HG03432 (cell line): Measurements from ENCODE around the gene CCDC192.
A peak's percentile ranks its signal among the peaks of the same experiment; 100 is the strongest.

ENCODE experiments used
- ATAC-seq: cut with Tn5 transposase; IDR thresholded peaks from one replicate; pipeline ENCODE4 v1.9.1; 2021; ENCODE audit warnings: mild to moderate bottlenecking, moderate library complexity; ENCODE audit not compliant: unreplicated experiment

CCDC192 gene

DNA sequence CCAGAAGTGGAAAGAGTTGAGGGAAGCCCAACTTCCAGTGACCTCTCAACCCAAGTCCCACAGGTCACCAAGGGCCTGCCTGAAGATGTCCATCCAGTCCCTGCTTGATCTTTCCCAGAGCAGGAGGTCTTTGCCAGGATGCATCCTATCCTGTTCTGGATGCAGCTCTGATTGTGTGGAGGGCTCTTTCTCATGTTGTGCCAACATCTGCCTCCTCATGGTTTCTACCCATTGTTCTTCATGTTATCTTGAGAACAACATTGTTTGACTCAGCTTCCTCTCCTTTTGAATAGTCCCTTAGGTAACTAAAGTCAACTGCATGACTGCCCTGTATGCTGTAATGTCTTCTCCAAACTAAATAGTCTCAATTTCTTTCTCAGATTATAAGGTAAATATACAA is 169.3 kb downstream of the CCDC192 start:
- ATAC-seq: no peak

DNA sequence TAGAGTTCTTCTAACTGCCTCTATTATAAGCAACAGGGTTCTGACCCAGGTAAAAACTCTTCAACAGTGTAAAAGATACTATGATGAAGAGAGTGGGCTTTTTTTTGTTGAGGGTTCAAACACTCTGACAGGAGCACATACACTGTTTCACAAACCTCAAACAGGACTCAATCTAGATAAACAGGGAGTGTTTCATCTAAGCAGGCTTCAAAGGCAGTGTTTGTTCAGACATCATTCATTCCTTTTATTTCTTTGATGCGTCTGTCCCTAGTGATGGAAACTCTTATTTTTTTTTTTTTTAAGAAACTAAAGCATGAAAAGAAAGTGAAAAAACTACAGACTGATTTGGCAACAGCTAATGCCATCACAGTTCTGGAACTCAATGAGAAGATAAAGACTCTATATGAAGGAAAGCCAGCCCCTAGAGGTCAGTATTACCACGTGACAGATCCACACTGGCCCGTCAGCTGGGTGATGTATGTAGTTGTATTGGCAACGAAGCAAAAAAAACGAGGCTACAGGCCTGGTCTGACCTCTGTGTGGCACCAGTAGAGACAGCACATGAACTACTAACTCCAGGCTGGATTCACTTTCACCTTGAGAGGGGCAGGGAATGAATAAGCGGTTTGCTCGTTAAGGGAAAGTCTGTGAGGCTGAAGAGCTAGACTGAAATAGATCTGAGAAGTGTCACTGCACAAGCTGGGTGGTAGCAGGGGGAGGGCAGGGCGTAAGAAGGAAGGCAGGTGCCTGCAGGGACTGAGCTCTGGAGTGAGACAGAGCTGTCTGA is 172.2 kb downstream of the CCDC192 start:
- peak; percentile 90 for ATAC-seq

DNA sequence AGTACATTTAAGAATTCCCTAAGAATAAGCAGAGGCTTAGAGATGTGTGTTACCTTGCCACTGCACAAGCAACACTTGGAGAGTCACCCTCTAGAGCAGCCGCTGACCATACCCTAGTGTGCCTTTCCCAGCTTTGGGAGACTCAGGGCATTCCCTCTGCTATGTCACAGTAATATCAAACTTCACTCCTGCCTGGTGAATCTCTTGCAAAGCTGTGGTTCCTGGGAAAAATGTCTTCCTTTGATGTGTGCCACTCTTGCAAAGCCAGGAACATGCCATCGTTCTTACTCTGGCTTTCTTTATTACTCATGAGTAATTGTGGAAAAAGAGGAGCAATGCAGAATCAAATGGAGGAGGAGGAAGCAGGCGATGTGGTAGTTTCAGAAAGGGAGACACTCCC is 173.2 kb downstream of the CCDC192 start:
- ATAC-seq: no peak

DNA sequence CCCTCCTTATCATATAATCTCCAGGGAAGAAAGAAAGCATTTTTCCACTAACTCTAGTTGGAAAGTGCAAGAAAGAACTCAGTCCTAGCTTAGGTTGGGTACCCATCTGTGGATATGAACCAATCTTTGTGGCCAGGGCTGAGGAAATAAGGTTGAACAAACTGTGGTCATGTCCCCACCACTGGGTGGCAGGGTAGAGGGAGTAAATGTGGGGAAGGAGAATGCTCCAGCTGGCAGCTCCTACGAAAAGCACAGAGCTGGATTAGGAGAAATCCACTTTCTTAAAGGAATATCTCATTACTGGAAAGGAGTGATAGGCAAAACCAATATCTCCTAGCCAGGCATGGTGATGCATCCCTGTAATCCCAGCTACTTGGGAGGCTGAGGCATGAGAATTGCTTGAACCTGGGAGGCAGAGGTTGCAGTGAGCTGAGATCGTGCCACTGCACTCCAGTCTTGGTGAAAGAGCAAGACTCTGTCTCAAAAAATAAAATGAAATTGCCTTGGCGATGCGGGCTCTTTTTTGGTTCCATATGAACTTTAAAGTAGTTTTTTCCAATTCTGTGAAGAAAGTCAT is 175.1 kb downstream of the CCDC192 start:
- no peak for ATAC-seq

DNA sequence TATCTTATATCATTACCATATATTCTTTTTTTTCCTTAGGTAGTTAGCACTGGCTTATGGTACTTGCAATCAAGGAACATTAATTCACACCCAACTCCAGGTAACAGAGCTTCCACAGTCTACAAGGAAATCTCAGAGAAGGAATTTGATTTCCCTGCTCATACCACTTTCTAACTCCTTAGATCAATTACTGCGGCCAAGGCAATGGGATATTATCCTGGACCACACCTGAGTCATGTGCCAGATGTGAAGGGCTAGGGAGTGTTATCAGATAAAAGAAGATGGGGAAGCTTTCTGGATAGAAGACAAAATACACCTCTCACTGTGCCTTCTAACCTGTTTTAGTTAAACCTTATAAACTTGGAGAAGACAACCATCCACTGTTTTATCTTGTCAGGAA is 181.2 kb downstream of the CCDC192 start:
- ATAC-seq: no peak

DNA sequence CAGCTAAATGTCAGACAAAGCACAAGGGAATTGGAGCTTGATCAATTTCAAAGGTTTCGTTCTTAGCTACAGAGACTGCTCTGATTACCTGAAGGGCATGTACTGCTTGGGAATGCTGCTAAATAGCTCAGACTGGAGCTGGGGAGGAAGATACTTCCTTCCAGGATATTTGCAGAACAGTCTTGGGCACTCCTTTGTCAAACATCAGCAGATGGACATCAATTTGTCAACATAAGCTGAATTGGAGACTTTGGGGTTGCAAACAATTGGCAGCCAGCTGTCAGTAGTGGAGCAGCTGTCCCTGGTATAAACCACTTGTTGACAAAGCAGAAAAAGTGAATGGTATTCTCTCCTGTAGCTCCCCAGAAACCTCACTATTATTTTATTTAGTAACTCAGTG is 182.0 kb downstream of the CCDC192 start:
- ATAC-seq: no peak

DNA sequence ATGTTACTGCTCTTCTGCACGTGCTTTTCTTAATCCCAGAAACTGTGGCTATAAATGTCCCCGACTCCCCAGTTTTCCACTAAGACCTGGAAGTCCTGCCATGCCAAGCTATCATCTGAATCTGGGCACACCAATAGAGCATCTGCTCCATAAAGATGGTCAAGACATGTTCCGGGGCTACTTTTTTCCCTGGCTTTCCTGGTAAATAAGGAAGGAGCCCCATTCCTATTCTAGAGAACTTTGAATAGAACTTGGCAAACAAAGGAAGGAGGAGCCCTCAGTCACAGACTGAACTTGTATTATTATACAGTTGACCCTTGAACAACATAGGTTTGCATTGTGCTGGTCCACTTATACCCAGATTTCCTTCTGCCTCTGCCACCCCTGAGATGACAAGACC is 182.9 kb downstream of the CCDC192 start:
- ATAC-seq: no peak

DNA sequence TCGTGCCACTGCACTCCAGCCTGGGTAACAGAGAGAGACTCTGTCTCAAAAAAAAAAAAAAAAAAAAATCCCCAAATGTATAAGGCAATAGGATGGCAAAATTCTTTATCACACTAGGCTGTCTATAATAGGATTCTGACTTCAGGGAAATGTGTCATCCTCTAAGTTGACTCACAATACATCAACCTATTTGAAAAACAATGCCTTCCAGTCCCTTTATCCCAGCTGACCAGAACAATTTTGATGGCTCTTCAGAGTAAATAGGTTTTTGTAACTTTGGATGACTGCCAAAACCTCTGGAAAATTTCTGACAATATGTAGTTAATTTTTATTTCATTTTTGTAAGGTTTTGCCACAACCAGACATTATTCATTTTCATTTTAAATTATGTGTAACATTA is 184.1 kb downstream of the CCDC192 start:
- ATAC-seq: no peak

DNA sequence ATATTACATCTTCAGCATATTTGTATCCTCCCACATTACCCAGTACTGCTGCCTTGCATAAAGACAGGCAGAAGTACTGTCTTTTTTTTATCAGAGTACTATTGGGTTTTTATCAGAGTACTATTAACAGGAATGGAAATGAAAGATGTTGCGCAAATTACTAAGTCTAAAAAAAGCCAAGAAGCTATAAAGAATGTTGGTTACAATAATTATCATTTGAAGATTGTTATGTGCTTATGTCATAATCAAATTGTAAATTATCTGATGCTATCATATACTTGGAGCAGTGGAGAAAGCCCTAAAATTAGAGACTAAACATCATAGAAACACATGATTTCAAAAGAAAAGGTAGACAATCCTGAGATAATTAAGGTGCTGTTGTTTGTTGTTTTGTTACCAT is 188.8 kb downstream of the CCDC192 start:
- ATAC-seq: no peak

DNA sequence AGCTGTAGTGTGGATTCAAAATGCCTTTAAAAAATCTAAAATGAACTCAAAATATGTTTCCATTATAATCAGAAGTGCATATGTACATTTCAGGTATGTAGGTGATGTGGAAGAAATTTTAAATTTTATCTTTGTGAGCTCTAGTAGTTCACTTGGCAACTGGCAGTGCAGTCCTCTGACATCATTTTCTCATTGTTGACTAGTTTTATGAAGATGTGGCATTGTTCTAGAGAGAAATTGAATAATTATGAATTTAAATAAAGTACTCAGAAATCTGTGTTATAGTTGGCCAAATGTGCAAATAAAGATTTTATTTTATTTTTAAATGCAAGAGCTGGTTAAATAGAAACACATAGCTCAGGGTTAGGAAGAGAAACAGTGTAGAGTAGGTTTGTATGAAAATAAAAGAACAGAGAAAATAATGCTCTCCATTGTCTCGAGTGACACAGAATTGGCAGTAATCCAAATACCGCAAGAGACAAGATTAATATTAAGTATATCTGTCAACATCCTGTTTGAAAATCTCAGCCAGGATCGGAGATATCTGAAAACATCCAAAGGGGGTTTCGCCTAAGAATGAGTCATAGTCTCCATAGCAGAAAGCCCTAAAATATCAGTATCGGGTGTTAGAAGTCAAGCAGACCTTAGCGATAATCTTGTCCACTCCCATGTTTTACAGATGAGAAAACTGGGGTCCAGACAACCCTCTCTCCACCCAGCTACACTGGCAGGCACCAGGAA is 189.4 kb downstream of the CCDC192 start:
- no peak for ATAC-seq

DNA sequence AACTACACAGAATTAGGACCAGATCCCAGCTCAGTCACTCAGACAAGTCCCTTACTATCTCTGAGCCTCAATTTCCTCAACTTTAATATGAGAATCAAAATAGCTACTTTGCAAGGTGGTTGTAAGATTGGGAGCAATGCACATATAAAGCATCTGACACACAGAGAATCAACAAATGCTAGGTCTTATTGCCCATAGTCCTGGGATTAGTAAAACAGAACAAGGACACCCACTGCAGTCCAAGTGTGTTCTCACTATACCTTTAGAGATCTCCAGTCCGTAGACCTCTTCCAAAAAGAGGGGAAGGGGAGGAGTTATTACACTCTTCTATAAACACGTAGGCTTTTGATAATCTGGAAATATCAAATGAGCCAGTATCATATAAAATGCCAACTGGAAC is 190.0 kb downstream of the CCDC192 start:
- no peak for ATAC-seq

DNA sequence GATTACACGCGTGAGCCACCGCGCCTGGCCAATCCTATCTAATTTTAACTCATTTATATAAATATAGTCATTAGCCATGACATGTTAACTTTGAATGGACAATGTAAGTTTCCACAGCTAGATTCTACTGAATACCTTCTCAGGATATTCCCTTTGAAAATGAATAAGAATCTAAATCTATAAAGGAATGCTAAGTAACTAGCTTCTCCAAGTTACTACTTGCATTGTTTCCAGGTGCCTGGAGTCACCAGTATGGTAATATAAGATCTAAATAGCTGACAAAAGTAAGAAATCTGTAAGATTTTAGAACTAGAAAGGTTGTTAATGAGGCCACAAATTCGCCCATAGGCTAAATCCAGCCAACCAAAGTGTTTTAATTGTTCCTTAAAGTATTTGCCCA is 191.3 kb downstream of the CCDC192 start:
- no peak for ATAC-seq

DNA sequence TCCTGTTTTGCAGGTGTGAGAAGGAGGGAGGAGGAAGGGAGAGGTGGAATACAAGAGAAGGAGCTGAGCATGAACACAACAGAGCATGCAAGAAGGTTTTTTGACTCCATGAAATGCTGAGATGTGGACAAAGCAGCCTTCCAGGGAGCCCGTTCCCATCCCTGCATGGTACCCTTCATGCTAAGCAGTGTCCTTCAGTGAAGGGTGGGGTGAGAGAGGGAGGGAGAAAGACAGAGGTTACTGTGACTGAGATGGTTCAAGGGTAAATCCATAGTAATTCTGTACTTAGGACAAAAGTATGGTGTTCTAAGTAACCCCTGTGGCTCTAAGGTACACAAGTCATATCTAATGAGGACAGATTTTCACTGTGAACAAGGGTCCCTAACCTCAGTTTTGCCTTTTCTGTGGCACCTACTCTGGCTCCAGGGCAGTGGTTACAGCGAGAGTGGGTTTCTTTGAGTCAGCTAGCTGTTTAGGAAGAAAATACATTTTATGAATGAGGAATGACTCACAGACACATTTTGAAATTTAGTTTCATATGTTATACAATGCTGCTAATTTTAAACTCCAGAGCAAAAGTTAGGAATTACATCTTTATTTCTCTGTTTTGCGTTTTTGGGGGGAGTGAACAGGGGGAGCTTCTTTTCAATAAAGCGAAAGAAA is 195.5 kb downstream of the CCDC192 start:
- ATAC-seq: peak; percentile 52

DNA sequence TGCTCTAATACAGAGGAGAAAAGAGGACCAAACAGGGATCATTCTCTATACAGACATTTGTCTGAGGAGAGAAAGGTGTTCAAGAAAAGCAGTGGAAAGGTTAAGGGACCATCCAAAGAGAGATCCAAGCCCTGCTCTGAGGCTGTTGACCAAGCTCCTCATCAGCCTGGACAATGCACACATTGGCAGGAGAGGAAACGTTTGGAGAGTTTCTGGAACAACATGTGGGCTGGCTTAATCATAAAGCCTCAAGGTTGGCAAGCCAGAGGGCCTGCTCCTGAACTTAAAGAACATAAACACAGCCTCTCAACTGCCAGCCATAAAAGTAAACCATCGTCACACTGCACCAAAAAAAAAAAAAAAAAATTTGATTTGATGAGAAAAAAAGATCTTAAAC is 196.0 kb downstream of the CCDC192 start:
- no peak for ATAC-seq

DNA sequence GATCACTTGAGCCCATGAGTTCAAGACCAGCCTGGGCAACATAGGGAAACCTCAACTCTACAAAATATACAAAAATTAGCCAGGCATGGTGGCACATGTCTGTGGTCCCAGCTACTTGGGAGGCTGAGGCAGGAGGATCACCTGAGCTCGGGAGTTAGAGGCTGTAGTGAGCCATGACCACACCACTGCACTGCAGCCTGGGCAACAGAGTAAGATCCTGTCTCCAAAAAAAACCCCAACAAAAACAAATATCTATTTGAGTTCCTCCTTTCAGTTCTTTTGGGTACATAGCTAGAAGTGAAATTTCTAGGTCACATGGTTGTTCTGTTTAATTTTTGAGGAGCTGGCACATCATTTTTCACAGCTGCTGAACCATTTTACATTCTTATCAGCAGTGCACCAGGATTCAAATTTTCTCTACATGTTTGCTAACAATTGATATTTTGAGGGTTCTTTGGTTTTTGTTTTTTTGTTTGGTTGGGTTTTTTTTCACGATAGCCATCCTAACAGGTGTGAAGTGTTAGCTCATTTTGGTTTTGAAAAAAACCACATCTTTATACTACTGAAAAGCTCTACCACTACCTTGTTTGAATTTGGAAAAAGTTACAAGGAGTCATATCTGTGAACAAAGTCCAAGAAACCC is 203.5 kb downstream of the CCDC192 start:
- ATAC-seq: peak; percentile 47

DNA sequence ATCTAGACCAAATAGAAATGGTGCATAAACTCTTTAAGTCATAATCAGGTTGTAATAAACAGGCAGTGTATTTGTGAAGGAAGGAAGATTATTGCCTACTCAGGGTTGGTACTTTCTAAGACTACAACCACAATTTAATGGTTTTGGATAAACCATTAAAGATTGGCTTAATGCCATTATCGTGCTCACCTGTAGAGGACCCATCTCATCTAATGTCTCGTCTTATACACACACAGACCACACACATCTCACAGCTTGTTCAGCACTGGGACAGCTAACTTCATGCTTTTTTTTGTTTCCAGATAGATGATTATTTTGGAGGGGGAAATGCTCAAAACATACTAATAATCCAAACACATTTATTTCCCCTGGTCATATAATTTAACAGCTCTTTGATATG is 204.7 kb downstream of the CCDC192 start:
- no peak for ATAC-seq

DNA sequence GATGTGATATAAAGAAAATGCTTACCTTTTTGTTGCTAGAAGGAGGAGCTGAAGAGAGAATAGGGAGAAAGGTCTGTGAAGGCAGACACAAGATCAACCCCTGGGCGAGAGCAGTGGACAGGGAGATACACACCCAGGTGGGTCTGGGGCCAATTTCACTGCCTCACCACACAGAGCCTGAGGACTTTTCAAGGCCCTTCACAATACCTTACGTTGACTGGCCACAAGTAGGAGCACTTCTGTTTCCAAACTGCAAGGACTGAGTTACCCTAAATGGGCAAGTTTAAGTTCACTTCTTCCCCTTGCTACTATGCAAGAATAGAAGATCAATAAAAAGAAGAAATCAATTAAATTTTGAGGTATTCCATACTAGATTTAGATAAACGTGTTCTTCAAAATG is 205.9 kb downstream of the CCDC192 start:
- peak; percentile 80 for ATAC-seq

DNA sequence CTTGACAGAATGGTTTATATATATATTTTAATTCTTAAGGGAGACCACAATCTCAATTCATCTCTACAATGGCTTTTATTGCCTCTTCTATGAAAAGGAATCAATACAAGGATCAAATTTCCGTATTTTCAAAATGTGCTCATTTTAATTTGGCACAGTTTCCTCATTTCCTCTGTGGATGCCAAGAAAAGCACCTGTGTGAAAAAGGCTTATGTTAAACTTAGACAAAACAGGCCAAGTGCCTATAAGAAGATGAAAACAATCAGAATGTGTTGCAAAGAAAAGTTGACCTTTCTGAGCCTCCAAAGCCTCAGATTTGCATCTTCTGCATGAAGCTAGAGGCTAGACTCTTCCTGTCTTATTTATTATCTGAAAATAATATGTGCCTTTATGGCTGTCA is 206.6 kb downstream of the CCDC192 start:
- ATAC-seq: no peak

DNA sequence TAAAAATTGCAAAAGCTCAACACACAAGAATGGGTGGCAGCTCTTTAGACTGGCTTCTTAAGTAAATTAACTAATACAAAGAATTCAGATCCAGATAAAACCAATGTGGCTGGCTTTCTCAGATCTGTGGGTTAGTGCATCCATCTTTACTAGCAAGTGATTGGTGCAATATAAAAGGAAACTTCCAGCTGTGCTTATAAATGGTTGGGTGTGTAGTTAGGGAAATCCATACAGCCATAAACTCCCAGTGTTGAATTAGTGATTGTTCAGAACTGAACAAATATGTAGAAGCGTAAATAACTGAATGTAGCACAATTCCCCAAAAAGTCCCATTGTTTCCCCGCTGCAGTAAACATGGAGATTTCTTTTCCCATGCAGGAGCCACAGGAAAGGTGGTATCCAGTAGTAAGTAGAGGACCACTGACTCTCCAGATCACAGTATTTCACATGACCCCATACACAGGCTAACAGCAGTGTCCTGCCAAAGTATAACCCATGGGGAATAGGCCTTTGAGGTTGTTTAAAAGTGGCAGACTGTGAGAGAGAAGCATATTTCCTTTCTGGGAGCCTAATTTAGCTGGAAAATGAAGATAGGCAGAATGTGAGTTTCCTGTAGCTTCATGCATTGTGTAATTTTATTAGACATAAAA is 207.2 kb downstream of the CCDC192 start:
- no peak for ATAC-seq

DNA sequence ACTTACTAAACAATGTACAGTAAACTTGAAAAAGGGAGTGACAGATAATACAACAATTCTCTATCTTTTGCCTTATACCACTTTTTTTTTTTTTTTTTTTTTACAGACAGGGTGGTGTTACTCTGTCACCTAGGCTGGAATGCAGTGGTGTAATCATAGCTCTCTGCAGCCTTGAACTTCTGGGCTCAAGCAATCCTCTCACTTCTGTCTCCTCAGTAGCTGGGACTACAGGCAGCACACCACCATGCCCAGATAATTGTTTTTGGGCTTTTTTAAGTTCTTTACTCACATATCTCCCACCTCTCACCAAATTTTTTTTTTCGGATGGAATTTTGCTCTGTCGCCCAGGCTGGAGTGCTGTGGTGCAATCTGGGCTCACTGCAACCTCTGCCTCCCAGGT is 208.4 kb downstream of the CCDC192 start:
- no peak for ATAC-seq

DNA sequence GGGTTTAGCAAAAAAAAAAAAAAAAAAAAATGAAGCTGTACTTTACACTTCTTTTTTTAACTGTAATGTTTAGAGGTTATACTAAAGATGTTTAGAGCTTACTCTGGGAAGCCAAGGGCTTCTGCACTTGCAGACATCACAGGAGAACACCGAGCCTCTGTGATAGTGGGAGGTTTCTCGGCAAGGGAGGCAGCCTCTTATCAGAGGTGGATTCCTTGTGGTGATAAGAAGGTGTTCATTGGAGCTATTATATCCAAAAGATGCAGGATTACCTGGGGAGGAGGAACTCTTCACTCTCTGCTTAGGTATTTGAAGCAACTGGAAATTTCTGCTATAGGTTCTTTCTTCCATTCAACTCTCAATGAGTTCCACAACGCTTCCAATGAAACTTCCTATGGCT is 209.2 kb downstream of the CCDC192 start:
- ATAC-seq: no peak
